Measurements from ENCODE around the gene IL17RA. TPM values are rescaled to one million over a fixed set of nuclear protein-coding genes. Genes with fewer than 3 reads are reported as not detected.

The IL17RA gene
- total RNA-seq, 4 donors from 2014 or later, result 23.7 to 48.4 (median 31.0) TPM

DNA sequence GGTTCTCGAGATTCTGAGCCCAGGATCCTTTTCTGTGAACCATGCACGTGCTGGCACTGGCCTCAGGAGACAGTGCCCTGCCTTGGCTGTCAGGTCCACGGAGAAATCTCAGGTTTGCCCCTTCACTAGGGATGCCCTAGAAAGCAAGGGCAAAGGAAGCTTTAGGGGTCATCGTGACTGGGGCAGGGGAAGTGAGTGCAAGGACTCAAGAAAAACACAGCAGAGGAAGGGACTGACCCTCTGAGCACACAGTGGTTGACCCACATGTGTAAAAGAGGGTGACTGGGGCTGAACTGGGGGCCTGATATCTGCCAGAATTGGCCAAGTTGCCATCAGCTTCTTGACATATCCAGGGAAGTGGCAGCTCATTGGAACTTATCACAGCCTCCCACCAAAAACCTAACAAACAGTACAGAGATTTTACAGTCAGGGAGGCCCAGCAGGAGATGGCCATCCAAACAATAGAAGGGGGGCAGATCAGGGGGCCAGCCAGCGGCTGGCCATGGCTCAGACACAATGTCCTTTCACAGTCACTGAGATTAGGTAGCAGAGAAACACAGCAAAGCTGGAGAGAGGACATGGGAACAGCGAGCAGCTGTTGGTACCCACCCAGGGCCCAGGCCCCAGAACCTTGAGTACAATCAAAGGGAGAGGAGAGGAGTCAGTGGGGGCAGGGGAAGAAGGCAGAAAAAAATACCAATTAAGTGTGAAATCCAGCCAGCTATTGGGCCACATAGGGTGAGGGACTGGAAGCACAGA lies 32.0 kb downstream of the IL17RA start:
- DNase-seq (ENCODE audit: low spot score) (no peak), ATAC-seq (ENCODE audit: low FRiP score) (no peak)
- TF ChIP-seq CTCF (IDR thresholded peaks at IDR 0.05), result no peak

- TF ChIP-seq CTCF (IDR thresholded peaks at IDR 0.05), result no peak
- ATAC-seq (ENCODE audit: low FRiP score), result no peak
Observed at GRCh38 chr22:17117400-17117799, 32.6 kb downstream of the IL17RA start.

DNA sequence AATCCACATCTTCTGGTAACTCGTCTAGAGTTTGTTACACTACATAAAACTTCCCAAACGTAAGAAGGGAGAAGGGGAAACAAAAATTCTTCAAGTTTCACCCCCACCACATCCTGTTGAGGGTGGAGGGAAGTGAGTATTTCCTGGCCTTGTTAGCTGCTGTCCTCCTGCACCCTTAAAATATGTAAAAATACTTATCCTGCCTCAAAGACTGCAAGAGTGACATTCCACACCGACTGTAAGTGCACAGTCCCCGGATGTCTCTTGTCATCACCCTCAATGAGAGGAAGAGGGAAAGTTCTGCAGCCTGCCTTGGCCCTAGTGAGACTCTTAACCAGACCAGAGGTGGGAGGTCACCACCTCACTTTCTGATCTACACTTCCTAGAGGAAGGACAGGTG lies 33.1 kb downstream of the IL17RA start:
- DNase-seq (ENCODE audit: low spot score) (no peak), ATAC-seq (ENCODE audit: low FRiP score) (no peak)
- TF ChIP-seq CTCF (IDR thresholded peaks at IDR 0.05), result no peak

More at GRCh38 chr22:17117400-17117799, 32.6 kb downstream of the IL17RA start:
- DNase-seq (ENCODE audit: low spot score), result no peak

GRCh38 chr22:17118342-17118741 lies 33.5 kb downstream of the IL17RA start:
- no peak for ATAC-seq (ENCODE audit: low FRiP score)
- no peak for TF ChIP-seq CTCF (IDR thresholded peaks at IDR 0.05)
- DNase-seq (ENCODE audit: low spot score), result no peak

GRCh38 chr22:17119481-17120202 lies 34.8 kb downstream of the IL17RA start:
- DNase-seq (ENCODE audit: low spot score) (no peak), ATAC-seq (ENCODE audit: low FRiP score) (no peak)
- TF ChIP-seq CTCF (IDR thresholded peaks at IDR 0.05), result no peak

DNA sequence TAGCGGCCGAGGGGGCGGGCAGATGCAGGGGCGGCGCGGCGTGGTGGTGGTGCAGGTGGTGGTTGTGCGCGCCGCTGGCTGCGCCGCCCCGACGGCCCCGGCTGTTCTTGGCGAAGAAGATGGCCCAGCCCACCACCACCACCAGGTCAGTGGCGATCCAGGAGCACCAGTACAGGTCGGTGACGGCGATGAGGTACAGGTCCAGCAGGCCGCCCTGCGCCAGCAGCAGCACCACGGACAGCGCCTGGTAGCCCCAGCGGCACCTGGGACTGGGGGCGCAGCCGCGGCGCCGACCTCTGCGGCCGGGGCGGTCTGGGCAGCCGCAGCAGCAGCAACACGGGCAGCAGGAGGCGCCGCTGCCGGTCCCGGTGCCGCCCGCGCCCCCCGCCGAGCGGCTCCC lies 35.5 kb downstream of the IL17RA start:
- TF ChIP-seq CTCF (IDR thresholded peaks at IDR 0.05), result no peak
- no peak for ATAC-seq (ENCODE audit: low FRiP score)
- DNase-seq (ENCODE audit: low spot score), result no peak
